Embryonic facial prominence (tissue), 1 donor: ENCODE results near the gene ST6GAL2.

Source experiments
- DNase-seq: peaks from one replicate; pipeline ENCODE4 v3.0.0-alpha.2; 2016; ENCODE audit errors: extremely low spot score

ST6GAL2 gene

DNA sequence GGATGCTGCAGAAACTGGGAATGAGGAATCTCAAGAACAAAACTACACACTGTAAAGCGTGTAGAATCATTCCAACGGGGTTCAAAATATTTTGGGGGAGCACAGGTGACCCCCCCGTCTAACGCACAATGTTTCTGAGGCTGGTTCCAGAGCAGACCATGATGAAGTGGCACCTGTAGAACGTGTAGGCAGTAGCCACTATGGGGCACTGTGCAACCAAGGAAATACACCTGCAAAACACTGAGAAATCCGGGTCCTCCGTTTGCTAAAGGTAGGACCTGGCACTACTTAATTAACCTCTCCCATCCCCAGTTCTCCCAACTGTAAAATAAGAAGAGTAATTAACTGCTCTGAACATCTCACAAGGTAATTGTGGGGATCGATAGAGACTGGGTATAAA is 22.6 kb downstream of the ST6GAL2 start:
- no peak for DNase-seq

DNA sequence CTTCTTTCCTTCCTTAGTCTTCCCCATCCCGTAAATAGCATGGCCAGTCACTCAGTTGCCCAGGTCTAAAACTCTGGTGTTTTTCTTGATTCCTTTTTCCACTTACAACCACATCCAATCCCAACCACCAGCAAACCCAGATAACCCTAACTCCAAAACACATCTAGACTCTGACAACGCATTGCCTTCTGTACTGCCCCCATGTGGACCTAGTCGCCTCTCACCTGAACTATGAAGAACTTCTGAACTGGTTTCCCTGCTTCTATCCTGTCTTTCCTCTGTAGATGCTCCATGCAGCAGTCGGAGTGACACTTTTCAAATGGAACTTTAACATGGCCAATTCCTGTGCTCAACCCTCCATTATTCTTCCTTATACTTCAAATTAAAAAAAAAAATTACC is 26.5 kb downstream of the ST6GAL2 start:
- DNase-seq: no peak

DNA sequence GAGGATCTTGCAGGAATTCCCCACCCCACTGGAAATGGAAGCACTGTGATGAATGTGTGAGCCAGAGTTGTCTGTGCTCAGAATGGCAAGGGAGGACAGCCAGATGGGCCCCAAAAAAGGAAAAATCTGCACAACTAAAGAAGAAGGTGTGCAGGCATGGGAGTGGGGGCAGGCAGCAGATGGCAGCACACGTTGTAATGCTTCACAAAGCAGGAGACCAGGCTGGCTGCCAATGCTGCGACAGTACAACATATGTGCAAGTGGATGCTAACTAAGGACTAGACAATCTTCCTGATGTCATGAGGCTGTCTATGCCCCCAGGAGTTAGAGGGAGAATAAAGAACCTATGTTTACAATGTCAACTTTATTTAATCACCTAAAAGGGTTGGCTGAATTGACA is 27.2 kb downstream of the ST6GAL2 start:
- DNase-seq: no peak

DNA sequence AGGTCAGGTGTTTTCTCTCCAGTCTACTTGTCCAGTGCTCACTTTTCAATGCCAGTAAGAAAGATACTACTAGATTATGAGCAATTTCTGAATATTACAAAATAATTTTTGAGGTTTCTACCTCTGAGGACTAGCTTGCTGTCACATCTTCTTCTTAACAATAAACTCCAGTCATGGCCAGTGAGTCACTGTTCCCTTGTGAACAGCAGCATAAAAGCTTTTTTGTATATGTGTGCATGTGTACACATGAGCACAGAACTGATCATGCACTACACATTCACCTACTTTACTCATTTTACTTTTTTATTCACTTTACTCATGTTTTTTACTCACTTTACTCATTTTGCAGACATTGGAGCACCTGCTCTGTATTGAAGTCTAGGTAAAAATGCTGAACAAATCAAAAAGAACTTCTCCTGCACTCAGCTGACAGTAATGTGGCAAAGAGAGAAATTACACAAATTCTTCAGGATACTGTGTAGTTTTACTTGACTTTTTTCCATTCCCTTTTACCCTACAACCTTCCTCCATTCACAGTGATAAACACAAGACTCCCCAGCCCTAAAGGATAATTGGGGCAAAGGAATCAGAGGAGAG is 28.0 kb downstream of the ST6GAL2 start:
- DNase-seq: no peak

DNA sequence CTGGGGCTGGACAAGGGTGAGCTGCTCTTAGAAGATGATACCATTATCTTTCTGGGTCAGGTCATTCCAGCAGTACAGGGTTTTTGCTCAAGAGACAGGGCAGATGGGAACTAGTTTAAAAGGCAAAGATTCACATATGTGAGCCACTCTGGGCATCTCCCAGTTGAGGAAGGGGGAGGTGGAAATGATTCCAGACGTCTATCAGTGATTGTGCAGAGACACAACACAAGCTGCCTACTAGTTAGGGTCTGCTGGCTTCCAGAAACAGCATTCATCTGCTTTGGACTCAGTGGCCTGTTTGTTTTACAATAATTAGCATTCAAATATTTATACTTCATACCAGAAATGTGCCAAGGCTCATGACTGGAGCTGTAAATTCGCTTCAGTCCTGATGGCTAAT is 32.3 kb downstream of the ST6GAL2 start:
- DNase-seq: no peak

DNA sequence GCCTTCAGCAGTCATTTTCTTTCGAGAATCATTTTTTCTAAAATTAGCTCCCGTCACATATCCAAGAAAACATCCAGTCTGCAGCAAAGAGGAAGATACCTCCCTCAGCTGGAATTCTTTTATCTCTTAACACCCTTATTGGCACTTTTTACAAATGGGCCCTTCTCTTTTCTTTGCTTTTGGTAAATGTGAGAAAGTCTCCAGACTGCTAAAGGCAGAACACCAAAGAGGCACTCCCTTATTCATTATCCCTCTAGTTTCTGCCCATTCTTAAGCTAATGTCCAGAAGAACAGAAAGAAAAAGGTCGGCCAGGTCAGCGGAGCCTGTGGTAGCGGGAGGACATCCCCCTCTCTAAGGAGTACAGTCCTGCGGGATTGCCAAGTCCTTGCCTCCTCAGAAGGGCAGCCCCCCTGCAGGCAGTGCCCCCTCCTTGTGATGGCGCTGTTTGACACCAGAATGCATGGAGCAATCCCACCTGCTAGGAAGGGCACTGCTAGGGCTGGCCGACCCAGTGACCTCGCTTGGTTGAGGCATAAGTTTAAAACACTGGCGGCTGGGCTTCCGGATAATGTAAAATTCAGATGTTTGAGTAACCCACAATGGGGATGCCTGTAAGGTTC is 34.0 kb downstream of the ST6GAL2 start:
- no peak for DNase-seq

DNA sequence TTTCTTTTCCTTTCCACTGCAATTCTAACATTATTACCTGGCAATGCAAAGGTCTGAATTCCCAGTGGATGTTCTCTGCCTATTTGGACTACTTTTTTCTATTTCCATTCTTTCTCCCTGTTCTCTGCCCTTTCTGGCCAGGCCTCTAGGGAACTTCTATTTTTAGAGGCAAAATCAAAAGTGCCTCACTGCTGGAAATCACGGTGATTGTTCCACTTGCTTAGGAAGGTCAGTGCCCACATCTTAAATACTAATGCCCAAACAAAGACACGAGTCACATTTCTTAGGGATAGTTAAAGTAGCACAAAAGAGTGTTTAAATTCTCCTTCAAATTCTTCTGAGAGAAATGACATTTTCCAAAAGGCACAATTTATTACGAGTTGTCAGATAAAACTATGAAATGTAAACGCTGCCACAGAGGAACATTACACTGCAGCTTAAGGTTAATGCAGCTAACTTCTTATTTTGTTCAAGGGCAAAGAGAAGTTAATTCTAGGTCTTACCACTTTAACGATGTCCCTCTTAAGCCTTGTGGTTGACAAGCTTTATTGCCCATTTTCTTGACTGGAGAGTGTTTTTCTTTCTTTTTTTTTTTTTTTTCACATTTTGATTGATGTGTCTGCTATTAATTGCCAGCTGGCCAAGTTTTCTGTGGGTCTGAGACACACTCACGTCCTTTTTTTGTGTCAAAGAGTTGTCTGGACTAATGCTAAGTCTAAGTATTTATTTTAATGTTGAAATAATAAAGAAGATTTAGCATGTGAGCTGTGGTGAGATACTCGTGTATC is 34.7 kb downstream of the ST6GAL2 start:
- DNase-seq: no peak

DNA sequence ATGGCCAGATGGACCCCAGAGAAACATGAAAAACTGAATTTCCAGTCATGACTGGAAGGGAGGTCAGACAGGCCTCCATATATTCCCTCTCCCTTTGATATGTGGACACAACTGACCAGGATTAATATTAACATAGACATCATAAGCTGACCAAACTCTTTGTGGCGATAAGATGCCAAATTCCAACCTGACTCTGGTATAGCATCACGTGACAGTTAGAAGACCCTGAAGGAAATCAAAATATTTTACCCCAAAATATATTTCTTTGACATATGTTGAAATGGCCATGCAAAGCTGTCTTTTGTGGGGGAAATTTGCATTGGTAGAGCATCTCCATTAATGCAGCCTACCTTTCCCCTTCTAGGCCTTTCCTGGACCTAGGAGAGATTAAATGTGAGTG is 36.7 kb downstream of the ST6GAL2 start:
- no peak for DNase-seq

DNA sequence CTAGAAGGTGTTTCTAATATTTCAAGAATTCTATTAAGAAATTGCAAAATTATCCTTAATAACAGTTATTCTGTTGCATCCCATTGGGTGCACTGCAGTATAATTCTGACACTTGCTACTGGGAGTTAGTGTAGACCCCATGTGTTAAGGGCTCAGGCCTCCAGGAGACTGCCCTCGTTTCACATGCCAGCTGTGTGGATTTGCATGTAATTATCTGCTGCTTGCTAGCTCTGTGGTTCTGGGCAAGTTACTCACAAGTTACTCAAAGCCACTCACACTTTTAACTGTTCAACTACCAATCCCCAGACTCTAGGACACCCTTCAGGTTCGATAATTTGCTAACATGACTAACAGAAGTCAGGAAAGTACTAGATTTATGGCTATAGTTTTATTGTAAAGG is 38.6 kb downstream of the ST6GAL2 start:
- no peak for DNase-seq

DNA sequence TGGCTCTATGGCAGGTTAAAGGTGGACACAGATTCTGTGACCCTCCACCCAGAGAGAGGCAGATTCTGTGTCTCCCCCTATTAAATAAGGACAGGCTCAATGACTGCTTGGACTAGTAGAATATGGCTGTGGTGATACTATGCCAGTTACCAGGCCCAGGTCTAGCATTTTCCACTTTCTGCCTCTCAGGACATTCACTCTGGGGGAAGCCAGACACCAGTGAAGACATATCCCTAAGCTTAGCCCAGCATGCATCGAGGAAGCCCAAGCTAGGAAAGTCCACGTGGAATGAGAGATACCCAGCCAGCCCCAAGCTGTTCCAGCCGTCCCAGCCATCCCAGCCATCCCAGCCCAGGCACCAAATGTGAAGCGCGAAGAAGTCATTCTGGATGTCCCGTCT is 40.3 kb downstream of the ST6GAL2 start:
- no peak for DNase-seq

DNA sequence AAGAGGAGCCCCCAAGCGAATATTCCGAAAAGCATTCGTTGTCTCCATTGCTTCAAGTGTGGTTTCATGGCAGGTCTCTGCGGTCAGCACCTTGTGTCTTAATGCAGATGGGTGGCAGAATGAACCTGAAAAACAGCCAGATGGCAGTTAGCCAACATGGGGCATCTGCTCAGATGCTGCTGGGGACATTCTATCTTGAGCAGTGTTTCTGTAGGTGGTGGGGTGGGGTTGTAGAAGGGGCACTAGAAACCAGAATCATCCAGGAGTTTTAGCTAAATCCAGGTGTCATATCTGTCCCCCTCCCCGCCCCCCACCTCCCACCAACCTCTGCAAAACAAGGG is 42.1 kb downstream of the ST6GAL2 start:
- no peak for DNase-seq

DNA sequence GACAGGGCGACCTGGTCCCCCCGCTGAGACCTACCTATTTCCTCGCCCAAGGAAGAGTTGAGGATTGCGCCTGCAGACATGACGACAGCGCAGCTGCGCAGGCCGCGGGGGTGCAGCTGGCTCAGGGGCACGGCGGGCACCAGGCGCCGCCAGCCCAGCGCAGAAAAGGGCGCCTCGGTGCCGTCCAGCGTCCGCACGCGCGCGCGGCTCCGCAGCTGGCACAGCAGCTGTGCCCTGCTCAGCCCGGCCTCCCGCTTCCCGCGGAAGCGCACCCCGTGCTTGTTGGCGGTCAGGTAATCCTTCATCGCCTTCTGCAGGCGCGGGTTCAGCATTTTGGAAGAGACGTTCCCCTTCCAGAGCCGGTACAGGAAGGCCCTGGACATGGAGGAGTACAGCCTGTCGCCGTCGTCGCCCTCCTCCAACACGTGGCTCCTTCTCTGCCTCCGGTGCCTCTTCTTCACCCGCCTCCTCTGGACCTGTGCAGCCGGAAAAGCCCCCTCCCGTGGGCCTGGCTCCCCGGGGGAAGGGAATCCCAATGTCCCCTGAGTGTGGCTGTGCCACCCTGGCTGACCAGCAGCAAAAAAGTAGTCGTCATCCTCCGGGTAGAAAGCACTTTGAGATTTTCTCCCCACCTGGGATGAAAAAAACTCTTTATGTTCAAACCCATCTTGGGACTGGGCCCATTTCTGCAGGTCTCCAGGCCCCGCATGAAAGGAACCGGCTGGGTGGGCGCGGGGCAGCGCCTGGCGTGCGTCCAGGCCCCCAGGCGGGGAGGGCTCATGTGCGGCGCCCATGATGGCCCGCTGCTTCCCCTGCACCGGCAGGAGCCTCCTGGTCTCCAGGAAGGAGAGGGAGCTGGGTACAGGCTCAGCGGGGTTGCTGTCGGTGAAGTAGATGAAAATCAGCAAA is 42.7 kb downstream of the ST6GAL2 start:
- no peak for DNase-seq

DNA sequence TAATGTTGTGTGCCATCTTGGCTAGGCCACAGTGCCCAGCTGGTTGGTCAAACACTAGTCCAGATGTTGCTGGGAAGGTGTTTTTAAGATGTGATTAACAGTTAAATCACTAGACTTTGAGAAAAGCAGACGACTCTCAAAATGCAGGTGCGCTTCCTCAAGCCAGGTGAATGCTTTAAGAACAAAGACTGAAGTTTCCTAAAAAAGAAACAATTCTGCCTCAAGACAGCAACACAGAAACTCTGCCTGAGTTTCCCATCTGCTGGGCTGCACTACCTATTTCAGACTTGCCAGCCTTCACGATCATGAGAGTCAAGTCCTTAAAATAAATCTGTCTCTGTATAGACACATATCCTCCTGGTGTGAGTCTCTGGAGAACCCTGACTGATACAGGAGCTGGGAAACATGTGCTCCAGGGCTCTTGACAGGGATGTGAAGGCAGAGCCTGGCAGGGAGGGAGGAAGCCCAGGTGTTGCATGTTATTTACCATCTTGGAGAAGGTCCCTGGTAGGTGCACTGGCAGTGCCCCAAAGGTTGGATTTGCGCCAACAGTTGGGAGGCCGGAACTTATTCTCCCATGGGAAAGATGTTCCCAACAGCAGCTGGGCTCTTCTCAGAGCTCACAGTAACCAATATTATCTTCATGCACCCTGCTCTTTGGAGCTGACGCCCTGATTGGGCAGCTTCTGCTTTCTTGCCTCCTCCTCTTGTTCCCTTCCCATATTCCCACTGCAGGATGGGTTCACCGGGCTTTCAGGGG is 43.9 kb downstream of the ST6GAL2 start:
- DNase-seq: no peak

DNA sequence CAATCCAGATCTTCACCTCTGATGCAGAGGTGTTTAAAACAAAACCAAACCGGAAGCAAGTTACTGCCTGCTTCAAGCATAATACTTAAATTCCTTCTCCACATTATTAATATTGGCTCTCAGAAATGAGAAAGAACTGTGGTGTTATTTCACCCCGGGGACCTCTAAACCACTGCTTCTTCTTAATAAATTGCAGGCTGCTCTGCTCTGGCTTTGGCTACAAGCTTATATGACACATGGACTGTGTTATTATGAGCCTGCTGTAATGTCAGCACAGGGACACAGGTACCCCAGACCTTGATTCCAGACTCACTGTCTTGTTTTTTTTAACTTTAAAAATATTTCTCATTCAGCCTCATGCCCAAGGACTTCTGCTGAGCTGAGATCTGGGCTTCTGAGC is 45.1 kb downstream of the ST6GAL2 start:
- no peak for DNase-seq

DNA sequence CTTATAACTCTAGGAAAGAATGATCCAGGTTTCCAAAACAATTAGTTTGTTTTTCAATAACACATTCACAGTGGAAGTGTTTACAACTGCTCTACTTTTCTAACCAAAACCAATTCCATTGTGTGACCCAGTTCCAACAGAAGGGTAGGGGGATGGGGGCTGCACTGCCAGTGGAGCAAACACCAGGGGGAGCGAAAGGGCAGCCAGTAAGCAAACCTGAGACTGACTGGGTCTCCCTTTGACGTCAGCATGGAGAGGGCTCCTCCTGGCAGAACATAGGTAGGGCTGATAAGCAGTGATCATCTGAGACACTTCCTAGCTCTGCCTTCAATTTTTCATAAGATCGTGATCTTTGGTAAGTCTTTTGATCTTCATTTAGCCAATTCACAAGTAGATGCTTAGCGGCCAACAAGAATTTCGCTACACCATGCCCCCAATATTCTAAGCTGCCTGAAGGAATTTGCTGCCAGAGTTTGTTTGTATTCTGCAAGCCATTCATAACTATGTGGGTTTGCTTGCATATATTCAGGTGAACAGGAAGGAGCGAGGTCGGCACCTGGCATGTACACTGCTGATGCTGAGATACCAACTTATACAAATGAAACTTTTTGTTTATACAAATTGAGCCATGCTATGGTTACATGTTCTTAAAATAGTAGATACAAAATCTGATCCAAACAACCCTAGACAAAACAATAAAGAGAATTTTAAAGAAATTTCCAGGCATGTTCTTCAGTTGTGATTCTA is 45.9 kb downstream of the ST6GAL2 start:
- no peak for DNase-seq

DNA sequence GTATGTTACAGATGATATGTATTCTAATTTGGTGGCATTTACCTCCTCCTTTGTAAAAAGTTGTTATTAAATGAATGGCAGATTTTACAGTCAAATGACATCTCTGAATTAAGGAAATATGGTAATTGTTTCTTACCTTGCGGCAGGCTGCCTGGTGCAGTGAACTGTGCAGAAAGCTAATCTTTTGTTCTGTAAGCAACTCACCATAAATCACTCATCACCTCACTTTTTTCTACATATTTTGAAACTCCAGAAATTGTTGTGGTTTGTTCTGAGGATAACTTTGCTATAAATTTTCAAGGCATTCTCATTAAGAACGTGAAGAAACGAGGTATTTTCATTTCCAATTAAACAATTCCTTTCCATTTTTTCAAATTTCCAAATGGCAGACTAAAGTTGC is 52.7 kb downstream of the ST6GAL2 start:
- DNase-seq: no peak

DNA sequence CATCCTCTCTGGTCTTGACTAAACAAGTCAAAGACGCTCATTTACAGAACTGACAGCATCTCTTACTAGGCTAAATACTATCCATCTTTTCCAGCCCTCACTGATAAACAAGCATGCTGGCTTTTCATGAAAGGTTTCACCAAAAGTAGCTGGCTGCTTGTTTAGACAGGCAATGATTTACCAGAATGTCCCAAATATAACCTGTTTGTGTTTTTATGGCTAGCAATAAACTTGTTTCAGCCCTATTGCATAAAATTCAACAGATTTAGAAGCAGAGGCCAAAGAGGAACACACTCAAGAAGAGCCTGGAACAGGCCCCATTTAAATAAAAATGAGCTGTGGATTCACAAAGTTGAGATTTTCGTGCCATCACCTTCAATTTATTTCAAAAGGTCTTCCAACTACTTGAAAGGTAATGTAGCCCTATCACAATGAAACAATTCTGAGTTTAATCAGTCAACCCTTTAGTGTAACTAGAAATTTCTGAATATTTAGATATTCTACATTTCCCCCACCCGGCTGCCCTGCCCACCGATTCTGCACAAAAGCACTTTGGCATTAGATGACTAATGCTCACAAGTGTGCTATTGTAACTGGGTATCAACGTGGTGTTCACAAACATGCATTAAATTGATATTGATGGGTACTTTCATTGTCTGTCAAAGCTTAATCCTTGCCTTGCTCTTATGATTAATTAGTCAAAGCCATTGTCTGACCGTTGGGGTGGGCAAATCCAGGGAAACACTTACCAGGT is 54.0 kb downstream of the ST6GAL2 start:
- no peak for DNase-seq

DNA sequence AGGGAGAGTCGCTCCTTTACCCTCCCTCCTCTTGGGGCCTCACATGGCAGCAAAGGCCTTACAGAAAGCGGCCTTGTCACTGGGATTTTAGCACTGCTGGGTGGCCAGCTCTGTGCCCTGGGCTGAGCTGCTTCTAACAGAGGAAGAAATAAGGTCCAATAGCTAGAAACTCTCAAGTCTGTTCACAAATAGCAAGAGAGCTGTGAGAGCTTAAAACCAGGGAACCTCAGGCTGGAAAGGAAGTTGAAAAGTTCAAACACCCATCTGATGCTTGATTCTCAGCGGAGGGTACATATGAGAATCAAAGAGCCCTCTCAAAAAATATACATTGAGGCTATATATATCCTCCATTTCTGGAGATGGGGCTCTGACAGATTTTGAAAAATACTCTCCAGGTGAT is 54.7 kb downstream of the ST6GAL2 start:
- DNase-seq: no peak

DNA sequence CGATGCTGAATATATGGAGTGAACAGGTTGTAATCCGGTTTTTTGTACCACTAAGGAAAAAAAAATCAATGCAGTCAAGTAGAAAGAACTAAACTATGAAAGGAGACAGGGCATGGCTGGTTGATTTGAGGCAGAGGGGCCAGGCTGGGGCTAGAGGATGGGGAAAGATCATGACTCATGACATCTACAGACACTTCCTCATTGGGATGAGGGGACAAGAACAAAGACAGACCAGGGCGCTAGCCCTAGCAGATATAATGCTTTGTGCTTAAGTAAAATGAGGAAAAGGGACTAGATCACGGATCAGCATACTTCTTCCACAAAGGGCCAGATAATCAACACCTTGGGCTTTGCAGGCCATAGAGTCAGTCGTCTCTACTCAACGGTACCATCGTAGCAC is 55.8 kb downstream of the ST6GAL2 start:
- DNase-seq: no peak

DNA sequence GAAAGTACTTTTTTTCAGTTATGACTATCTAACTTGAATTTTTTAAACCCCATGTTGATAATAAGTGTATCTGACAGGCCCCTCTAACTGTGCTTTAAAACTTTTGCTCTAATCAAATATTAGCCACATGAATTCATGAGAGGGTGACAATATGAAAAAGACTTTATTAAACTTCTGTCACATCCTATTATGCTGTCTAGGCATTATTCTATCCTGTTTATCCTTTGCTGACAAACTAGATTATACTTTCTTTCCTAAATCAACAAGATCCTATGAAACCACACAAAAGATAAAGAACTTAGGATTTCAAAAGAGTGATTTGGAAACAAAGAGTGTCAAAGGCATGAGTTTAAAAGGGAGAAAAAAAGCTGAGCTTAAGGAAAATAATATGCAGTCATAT is 57.8 kb downstream of the ST6GAL2 start:
- no peak for DNase-seq
